GM12878 (cell line): ENCODE measurements around the gene DNAJC11.
"Not testable (repeated sequence)": the region's sequence is repeated elsewhere in the genome, so short reads cannot be mapped to it uniquely, and the experiment has no call there.

Experiments
- BHLHE40 ChIP-seq, 2 experiments: fragments of 450-650 bp in 1 of 2; IDR thresholded peaks; 2 replicates each; pipeline ENCODE4 v1.6.1; 2011 to 2017; ENCODE audit warnings: low read depth in 2 of 2, borderline replicate concordance in 1 of 2, improper control_type of control experiment in 1 of 2, low read length in 1 of 2, mild to moderate bottlenecking in 1 of 2
- CREM ChIP-seq: IDR thresholded peaks from 2 replicates; pipeline ENCODE4 v1.6.1; 2014; ENCODE audit warnings: antibody characterized with exemption, low read depth
- EP300 ChIP-seq, 2 experiments: fragments of 150-350 bp in 1 of 2; IDR thresholded peaks; 2 replicates each; pipeline ENCODE4 v1.6.1; 2011 to 2012; ENCODE audit warnings: low read depth in 2 of 2, low read length in 2 of 2, borderline replicate concordance in 1 of 2, improper control_type of control experiment in 1 of 2, inconsistent platforms in 1 of 2; ENCODE audit not compliant: control insufficient read depth in 1 of 2
- EZH2 ChIP-seq: IDR thresholded peaks from 2 replicates; pipeline ENCODE4 v1.6.1; 2012; ENCODE audit warnings: low read depth, mild to moderate bottlenecking, control low read depth, inconsistent platforms, low read length, borderline replicate concordance; ENCODE audit not compliant: control insufficient read depth
- MTA3 ChIP-seq: IDR thresholded peaks from 2 replicates; pipeline ENCODE4 v1.6.1; 2012; ENCODE audit warnings: low read length, inconsistent platforms, borderline replicate concordance
- NBN ChIP-seq: fragments of 450-650 bp; IDR thresholded peaks from 2 replicates; pipeline ENCODE4 v1.6.1; 2016
- RAD21 ChIP-seq: IDR thresholded peaks from 2 replicates; pipeline ENCODE4 v1.6.1; 2011; ENCODE audit warnings: mild to moderate bottlenecking, low read depth, low read length, moderate library complexity; ENCODE audit not compliant: insufficient read depth
- TF ChIP-seq, protein P1 (sequence below): IDR thresholded peaks from 2 replicates; pipeline ENCODE4 v1.6.1; 2011; ENCODE audit warnings: mild to moderate bottlenecking, low read depth, low read length, moderate library complexity; ENCODE audit not compliant: insufficient replicate concordance
- TF ChIP-seq, protein P2 (sequence below): fragments of 450-650 bp; IDR thresholded peaks from 2 replicates; pipeline ENCODE4 v1.6.1; 2017; ENCODE audit warnings: low read depth, mild to moderate bottlenecking, moderate library complexity

DNA sequence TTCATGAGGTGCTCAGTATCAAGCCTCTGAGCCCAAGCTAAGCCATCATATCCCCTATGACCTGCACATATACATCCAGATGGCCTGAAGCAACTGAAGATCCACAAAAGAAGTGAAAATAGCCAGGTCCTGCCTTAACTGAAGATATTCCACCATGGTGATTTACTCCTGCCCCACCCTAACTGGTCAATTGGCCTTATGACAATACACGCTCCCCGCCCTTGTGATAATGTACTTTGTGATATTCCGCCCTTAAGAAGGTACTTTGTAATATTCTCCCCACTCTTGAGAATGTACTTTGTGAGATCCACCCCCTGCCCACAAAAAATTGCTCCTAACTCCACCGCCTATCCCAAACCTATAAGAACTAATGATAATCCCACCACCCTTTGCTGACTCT, 1.7 kb downstream of the DNAJC11 start:
- TF ChIP-seq NBN; RAD21; EZH2; BHLHE40 (IDR thresholded peaks at IDR 0.05; ENCODE audit: borderline replicate concordance in 1 of 2, low read depth in 2 of 2, low read length in 1 of 2); CREM; EP300 (IDR thresholded peaks at IDR 0.05; ENCODE audit: borderline replicate concordance in 1 of 2, control insufficient read depth in 1 of 2, low read depth in 2 of 2, low read length in 2 of 2); MTA3: not testable (repeated sequence)
- TF ChIP-seq, protein P1, sequence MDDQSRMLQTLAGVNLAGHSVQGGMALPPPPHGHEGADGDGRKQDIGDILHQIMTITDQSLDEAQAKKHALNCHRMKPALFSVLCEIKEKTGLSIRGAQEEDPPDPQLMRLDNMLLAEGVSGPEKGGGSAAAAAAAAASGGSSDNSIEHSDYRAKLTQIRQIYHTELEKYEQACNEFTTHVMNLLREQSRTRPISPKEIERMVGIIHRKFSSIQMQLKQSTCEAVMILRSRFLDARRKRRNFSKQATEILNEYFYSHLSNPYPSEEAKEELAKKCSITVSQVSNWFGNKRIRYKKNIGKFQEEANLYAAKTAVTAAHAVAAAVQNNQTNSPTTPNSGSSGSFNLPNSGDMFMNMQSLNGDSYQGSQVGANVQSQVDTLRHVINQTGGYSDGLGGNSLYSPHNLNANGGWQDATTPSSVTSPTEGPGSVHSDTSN: not testable (repeated sequence)
- TF ChIP-seq, protein P2, sequence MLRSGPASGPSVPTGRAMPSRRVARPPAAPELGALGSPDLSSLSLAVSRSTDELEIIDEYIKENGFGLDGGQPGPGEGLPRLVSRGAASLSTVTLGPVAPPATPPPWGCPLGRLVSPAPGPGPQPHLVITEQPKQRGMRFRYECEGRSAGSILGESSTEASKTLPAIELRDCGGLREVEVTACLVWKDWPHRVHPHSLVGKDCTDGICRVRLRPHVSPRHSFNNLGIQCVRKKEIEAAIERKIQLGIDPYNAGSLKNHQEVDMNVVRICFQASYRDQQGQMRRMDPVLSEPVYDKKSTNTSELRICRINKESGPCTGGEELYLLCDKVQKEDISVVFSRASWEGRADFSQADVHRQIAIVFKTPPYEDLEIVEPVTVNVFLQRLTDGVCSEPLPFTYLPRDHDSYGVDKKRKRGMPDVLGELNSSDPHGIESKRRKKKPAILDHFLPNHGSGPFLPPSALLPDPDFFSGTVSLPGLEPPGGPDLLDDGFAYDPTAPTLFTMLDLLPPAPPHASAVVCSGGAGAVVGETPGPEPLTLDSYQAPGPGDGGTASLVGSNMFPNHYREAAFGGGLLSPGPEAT: not testable (repeated sequence)
